OCI-LY7 (cell line): ENCODE data around the gene SGIP1.

Experiments used
- EZH2phosphoT487 ChIP-seq: fragments of 200-600 bp; sonication (generic); IDR thresholded peaks from 2 replicates; pipeline ENCODE4 v1.6.1; 2018; ENCODE audit warnings: low read depth, borderline replicate concordance, mild to moderate bottlenecking, mixed run types, antibody characterized with exemption, low read length, moderate library complexity, mixed read lengths
- TF ChIP-seq, protein P1 (sequence below): fragments of 200-600 bp; sonication (generic); conservative IDR thresholded peaks from 2 replicates; pipeline ENCODE4 v1.5.1; 2014; ENCODE audit warnings: mild to moderate bottlenecking, antibody characterized with exemption, low read length, moderate library complexity, mixed read lengths

DNA sequence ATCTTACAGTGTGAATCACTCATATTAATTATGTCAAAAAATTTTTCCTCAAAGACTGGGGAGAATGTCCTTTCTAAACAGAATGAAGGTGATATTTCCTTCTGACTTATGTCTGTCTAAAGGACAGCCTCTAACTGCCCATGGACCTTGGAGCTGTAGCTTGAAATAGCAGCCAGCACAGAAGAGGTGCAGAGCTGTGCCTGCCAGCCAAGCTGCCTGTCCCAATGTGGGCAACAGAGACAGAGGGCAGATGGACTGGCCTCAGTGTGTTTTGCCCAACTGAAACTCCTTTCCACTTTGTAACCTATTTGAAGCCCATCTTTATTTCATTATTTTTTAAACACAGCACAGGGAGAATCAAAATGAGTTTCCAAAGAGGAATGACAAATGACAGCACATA, 120.7 kb downstream of the SGIP1 start:
- TF ChIP-seq, protein P1, sequence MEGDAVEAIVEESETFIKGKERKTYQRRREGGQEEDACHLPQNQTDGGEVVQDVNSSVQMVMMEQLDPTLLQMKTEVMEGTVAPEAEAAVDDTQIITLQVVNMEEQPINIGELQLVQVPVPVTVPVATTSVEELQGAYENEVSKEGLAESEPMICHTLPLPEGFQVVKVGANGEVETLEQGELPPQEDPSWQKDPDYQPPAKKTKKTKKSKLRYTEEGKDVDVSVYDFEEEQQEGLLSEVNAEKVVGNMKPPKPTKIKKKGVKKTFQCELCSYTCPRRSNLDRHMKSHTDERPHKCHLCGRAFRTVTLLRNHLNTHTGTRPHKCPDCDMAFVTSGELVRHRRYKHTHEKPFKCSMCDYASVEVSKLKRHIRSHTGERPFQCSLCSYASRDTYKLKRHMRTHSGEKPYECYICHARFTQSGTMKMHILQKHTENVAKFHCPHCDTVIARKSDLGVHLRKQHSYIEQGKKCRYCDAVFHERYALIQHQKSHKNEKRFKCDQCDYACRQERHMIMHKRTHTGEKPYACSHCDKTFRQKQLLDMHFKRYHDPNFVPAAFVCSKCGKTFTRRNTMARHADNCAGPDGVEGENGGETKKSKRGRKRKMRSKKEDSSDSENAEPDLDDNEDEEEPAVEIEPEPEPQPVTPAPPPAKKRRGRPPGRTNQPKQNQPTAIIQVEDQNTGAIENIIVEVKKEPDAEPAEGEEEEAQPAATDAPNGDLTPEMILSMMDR: no peak
- no peak for TF ChIP-seq EZH2phosphoT487
